Stimulated activated CD8-positive, alpha-beta memory T cell treated with anti-CD3 and anti-CD28 coated beads, Interleukin-7, amount 100 ng/mL, for 4 hours (primary cell): ENCODE data around the gene TAAR8.
"Not testable (repeated sequence)": the region's sequence is repeated elsewhere in the genome, so short reads cannot be mapped to it uniquely, and the experiment has no call there.

ENCODE experiments used
- DNase-seq, 2 donors: peaks; one replicate each; pipeline ENCODE4 v3.0.0-alpha.2; 2020; ENCODE audit warnings: low read depth in 2 of 2

The TAAR8 gene, protein sequence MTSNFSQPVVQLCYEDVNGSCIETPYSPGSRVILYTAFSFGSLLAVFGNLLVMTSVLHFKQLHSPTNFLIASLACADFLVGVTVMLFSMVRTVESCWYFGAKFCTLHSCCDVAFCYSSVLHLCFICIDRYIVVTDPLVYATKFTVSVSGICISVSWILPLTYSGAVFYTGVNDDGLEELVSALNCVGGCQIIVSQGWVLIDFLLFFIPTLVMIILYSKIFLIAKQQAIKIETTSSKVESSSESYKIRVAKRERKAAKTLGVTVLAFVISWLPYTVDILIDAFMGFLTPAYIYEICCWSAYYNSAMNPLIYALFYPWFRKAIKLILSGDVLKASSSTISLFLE

DNA sequence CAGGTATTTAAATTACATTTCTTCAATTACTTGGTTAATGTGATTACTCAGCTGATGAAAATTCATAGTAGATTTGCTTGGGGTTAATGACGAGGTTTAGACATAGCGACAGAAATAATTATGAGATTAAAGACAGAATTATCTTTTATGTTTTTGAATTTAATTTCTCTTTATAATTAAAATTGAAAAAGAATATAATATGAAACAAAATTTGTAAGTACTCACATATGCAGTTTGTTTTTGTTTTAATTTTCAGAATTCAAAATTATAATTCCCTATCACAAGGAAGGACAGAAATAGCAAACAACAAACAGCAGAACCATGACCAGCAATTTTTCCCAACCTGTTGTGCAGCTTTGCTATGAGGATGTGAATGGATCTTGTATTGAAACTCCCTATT is at the start of gene TAAR8:
TSS of gene TAAR8 (plus strand) at position 301 of the 400 bp plus-strand sequence. CDS start at position 322, 21 bp downstream.
- DNase-seq: no peak

DNA sequence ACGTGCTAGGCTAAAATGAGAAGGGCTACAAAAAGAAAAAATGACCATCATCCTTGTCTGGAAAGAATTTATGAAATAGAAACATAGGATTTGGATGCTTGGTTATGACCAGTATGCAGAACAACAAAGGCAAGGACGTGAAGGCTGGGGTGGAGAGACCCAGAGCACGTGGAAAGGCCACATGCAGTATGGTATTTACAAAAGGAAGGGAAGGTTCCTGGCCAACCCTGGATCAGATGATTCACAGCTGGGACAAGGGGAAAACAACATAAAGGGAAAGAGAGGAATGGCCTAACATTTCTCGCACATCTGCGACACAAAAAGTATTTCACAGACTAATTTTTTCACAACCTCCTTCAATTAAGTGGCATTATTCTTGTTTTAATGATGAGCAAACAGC is 47.7 kb upstream of the TAAR8 start:
- DNase-seq: no peak

DNA sequence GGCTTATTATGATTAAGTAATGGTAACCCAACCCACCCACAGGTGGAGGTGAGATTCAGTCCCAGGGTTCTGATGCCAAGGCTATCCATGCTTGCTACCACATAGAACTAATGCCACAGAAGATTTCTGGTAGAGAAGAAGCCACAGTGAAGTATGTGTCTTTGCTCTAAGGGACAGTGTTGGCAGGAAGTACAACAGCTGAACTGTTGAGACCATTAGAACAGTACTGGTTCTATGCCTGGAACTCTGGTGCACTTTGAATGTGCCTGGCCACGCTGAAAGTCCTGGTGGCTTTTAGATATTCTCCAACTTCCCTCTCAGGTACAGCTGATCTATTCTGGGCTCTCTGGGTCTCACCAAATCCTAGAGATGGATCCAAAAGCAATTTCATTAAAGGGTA is 47.3 kb upstream of the TAAR8 start:
- no peak for DNase-seq

DNA sequence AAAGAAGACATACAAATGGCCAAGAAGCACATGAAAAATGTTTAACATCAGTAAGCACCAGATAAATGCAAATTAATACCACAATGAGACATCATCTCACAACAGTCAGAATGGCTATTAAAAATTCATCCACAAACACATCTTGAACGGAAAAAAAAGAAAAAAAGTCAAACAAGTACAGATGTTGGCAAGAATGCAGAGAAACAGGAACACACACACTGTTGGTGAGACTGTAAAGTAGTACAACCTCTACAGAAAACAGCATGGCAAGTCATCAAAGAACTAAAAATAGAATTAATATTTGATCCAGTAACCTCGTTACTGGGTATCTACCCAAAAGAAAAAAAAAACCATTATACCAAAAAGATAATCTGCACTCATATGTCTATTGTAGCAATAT is 46.0 kb upstream of the TAAR8 start:
- no peak for DNase-seq

DNA sequence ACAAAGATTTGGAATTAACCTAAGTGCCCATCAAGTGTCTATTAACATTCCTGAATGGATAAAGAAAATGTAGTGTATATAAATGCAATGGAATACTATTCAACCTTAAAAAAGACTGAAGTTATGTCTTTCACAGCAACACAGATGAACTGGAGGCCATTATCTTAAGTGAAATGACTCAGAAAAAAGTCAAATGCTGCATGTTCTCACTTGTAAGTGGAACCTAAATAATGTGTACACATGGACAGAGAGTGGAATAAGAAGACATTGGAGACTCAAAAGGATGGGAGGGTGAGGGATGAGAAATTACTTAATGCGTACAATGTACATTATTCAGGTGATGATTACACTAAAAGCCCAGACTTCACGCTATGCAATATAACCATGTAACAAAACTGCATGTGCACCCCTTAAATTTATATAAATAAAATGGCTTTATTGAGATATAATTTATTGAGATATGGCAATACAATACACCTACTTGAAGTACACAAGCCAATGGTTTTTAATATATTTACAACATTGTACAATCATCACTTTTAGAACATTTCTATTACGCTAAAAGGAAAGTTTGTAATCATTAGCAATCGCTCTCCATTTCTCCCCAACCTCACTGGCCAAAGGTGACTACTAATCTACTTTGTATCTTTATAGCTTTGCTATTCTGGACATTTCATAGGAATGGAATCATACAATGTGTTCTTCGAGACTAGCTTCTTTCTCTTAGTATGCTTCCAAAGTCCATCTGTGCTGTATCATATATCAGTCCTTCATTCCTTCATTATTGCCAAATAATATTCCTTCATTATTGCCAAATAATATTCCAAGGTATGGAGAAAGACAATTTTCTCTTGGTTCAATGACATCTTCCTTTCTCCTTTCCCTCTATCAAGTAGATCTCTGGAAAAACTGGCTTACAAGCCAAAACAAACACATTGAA is 45.3 kb upstream of the TAAR8 start:
- DNase-seq: no peak

DNA sequence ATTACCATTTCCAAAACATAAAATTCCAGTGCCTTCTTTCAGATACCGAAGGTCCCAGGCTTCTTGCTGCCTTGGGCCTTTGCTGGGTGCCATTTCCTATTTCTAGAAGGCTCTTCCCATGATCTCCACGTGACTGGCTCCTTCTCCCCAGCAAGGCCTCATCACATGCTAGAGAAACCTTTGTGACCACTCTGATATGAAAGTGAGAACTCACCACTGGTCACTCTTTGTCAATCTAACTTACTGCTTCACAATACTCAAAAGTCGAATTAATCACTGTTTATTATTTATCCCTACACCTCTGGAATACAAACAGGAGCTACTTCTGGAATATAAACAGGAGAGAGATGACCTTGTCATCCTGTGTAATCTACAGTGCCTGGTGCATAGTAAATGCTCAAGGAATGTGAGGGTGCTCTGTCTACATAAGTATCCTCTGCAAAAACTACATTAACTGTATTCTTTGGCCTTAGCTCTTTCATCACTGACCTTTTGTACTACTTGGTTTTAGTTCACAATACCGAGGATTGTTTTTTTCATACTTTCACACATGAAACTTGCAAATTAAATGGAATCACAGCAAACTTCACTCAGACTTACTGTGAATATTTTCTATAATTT is 41.2 kb upstream of the TAAR8 start:
- DNase-seq: no peak

DNA sequence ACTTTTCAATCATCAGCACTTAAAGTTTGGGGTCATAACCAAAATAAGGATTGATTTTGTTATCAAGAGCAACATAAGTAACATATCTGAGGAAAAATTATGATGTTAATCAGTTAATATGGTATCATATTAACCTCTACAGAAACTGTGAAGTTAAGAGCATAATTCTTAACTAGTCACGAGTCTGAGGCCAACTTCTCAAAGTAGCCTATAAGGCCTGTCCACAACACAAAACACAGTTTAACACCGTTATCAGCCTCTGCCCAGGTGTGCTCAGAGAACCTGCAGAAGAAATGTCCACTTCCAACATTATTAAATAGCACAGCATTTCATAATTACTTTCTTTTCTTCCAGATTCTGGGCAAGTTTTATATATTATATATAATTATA is 40.6 kb upstream of the TAAR8 start:
- no peak for DNase-seq

DNA sequence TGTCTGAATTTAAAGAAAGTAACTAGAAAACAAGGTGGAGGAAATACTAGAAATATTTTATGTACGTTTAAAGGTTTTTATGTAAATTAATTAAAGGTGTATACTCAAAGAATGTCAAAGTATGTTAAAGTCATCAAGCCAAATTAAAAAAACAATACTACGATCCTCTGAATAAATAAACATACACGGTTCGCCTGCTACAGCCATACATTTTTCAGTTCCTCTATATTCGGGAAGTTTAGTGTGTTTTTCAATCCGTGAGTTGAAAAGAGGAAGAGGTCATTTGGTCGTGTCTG is 40.2 kb upstream of the TAAR8 start:
- DNase-seq: no peak

DNA sequence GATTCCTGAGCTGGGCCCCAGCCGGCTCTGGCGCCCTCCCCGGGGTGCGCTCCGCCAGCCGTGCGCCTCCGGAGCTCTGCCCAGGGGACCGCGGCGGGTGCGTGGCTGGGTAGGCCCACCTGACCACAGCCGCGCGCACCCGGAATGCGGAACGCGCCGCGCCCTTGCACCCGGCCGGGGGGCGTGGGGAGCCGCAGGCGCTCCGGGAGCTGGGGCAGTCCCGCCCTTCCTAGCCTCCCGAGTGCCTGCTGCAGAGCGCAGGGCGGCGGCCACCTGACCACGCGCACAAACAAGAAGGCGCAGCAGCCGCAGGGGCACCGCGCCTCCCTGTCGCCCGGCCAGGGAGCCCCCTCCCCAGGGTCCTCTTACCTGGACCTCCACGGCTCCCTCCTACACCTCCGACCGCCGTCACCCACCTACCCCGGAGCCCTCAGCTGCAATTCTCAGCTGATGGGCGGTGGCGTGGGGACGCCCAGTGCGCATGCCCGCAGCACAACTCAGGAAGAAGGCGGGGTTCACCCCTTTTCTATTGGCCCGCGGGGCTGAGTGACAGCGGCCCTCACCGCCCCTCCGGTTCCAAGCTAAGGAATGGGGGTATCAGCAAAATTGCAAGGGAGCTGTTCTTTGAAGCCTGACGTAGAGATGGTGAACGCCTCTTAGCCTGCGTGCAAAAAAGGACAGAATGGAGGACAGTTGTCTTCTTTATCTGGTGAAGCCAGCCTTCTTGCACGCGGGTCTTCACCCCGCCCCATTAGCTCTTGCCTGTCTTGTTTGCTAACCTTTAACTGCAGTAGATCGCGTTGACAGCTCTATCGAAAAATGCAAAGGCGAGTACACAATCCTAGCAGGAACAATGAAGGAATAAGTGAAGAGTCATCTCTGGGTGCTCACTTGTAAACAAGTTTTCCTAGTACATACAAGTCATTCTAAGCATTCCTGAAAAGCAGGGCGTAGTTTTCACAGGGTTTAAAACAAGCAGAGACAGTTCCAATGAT is 39.5 kb upstream of the TAAR8 start, which contains the start of gene STX7:
TSS of gene STX7 (minus strand) at position 479 of the 995 bp plus-strand sequence. CDS start 9,586 bp downstream, outside the sequence.
- DNase-seq: peak; percentile 81 to 83

DNA sequence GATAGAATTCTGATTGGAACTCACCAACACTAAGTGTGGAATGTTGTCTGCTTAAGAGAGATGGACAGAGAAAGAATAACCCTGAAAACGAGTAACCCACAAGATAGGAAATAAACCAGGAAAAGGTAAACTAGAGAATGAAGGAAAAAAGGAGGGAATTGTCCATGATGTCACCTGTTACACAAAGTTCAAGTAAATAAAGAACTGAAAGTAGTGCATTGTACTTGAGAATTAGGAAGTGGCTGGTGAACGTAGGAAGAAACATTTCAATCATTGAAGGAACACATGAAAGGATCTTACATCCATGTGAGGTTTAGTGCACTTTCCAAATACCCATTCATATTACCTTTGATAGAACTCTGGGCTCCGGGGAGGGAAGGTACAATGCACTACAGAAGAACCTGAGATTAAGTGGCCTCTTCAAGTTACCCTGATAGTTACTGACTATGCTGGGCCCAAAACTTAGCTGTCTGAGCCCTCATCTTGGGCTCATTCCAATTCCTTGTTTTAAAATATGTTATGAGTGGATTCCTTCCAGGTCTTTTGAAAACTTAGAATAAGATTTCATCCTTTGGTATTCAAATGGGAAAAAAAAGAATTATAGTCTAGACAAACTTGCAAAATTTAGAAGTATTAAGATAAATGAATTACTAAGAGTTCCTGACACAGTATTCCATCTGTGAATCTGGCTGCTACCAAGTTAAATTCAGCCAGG is 38.5 kb upstream of the TAAR8 start:
- no peak for DNase-seq

DNA sequence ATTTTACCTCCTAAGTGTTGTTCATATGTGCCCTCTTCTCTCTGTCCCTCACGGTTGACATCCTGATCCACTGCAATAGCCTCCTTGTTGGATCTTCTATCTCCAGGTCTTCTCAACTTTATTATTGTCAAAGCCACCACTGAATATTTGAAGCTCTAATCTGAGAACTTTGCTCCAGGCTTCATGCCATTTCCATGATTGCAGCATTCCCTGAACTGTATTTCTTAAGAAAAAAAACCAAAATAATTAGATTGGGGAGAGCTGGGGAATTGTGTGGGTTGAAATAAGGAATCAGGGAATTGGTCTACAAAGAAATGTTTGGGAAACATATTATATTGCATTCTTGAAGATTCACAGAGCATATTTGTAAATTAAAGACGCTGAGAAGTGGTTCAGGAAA is 37.1 kb upstream of the TAAR8 start:
- no peak for DNase-seq

DNA sequence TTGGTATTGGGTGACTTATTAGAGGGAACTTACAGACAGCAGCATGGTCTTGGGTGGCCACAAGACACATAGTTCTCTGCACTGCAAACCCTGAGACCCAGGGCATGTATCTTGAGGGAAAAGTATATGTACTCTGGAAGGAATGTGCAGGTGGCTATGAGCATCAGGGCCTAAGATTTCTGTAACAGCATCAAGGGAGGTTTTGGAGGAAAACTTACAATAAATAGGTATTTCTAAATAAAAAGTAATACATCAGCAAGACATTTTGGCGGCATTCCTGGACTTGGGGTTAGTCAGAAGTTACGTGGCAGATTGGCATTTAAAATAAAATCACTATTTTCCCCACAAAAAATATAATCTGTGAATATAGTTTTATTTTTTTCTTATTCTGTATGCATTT is 31.5 kb upstream of the TAAR8 start:
- DNase-seq: no peak

DNA sequence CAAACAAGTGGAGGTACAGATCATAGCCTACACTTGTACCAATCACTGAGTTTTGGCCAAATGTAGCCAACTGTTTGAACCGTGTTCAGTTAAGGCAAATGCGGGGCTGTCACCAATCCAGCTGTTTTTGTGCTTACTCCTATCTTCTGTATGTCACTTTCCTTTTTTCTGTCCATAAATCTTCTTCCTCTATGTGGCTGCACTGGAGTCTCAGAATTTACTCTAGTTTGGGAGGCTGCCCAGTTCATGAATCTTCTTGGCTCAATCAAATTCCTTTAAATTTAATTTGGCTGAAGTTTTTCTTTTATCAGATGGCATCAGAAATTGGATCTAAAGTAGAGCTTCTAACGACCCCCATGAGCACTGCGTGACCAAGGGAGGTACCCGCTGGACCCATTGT is 27.8 kb upstream of the TAAR8 start:
- no peak for DNase-seq

DNA sequence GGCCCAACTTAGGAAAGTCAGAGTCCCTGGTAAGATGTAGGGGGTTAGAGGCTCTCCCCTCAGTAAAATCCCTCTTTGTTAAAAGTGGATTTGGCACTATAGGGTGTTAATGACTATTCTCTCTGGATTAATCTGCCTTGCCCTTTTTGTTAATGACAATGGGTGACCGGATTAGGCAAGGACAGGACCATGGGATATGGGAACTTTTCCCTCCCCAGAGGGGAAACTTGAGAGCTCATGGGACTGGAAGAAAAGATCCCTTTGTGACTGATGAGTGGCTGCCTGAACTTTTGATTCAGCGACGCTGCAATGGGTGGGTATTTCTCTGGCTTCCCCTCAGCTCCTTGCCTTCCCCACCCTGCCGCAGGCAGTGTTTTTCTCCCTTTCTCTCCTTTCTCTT is 26.6 kb upstream of the TAAR8 start:
- no peak for DNase-seq

DNA sequence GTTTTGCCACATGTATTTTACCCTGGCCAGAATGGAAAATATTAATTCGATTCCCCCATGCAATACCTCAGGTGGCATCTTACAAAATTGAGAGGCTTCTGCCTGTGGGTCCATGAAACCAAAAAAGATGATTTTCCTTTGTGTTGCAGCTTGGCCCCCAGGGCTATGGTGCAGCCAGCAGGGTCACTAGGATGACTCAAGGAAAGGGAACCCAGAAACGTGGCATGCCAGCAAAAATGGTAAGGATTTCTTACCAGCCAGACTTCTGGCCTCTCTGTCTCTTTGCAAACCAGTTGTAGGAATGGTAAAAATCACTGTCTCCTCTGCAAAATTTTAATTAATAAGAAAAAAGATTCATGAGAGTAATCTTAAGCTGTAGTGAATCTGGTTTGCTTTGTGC is 26.0 kb upstream of the TAAR8 start:
- no peak for DNase-seq

DNA sequence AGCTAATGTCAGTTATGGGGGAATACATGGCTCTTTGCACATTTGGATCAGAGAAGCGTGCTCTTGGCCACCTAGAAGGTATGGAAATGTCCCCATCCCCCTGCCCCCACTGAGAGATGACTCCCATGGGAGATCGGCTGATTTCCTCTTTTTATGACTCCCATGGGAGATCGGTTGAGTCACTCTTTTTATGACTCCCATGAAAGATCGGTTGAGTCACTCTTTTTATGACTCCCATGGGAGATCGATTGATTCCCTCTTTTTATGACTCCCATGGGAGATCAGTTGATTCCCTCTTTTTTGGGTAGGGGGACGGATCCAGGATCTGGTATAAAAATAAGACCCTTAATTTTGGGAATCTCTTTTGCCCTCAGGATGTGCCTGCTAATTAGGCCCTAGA is 24.7 kb upstream of the TAAR8 start:
- no peak for DNase-seq

DNA sequence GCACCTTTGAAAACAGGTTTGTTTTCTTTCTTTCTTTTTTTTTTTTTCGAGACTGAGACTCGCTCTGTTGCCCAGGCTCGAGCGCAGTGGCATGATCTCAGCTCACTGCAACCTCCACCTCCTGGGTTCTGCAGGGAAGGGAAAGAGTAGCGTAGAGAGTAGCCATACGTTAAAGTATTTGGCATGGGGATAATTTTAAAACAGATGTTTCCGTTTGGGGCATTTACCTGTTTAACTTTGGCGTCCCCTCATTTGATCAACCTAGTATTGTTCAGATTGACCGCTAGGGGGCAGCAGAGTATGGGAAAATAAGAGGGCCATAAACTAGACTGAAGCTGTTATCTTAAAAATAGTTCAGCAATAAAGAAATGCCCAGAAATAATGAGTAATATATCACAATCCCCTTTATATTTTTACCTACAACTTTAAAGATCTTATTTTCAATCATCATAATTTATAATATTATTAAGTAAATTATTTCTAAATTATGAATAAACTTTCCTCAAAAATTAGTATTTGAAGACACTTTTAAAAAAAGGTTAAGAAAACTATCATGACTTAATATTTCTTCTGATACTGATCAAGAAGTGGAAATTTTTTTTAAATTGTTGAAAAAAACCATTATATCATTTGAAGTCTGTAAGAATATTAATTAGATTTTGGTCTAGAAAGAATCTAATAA is 22.0 kb upstream of the TAAR8 start:
- DNase-seq: peak; percentile 45 to 56

DNA sequence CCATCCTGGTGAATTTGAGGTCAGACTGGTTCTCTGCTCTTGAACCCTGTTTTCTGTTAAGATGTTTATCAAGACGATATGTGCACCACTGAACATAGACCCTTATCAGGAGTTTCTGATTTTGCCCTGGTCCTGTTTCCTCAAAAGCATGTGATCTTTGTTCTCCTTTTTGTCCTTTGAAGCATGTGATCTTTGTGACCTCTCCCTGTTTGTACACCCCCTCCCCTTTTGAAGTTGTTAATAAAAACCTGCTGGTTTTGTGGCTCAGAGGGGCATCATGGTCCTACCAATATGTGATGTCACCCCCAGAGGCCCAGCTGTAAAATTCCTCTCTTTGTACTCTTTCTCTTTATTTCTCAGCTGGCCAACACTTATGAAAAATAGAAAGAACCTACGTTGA is 17.9 kb upstream of the TAAR8 start:
- not testable (repeated sequence) for DNase-seq

DNA sequence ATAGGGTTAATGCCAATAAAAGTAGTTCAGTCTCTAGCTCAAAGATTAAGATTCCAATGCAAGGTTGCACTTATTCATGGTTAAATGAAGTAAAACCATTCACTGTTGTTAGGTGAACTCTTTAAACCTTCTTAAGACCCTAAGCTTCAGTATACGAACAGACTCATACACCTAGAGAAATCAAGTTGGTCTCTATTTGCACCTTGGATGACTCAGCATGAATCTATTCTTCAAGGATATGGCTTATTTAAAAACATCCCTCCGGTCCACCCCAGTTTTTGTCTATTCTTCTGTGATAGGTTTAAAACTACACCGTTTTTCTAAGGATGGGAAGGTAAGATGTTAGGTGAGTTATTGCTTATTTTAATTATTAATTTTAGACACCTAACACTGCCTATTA is 15.3 kb upstream of the TAAR8 start:
- no peak for DNase-seq

DNA sequence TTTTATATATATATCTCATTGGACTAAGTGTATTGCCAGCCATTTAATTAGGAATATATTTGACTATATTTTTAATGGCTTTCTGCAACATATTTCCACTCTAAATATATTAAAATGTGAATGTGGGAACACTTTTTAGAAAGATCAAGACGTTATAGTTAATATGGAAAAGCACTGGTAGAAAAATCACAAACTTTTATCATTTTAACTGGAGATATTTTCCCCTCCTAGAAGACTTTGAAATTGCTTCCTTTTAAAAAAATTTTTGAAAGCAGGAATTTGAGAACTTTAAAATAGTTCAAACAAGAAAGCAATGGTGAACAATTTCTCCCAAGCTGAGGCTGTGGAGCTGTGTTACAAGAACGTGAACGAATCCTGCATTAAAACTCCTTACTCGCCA is 14.5 kb upstream of the TAAR8 start, which contains the start of gene TAAR9:
TSS of gene TAAR9 (plus strand) at position 301 of the 400 bp plus-strand sequence. CDS start at position 314, 13 bp downstream.
- no peak for DNase-seq
